GM18520 (cell line): Measurements from ENCODE around the gene NAALADL1.
A peak's percentile ranks its signal among the peaks of the same experiment; 100 is the strongest.
"Not testable (repeated sequence)": the region's sequence is repeated elsewhere in the genome, so short reads cannot be mapped to it uniquely, and the experiment has no call there.

ENCODE experiments used
- ATAC-seq: cut with Tn5 transposase; IDR thresholded peaks from one replicate; pipeline ENCODE4 v1.9.1; 2021; ENCODE audit not compliant: unreplicated experiment

Gene NAALADL1

DNA sequence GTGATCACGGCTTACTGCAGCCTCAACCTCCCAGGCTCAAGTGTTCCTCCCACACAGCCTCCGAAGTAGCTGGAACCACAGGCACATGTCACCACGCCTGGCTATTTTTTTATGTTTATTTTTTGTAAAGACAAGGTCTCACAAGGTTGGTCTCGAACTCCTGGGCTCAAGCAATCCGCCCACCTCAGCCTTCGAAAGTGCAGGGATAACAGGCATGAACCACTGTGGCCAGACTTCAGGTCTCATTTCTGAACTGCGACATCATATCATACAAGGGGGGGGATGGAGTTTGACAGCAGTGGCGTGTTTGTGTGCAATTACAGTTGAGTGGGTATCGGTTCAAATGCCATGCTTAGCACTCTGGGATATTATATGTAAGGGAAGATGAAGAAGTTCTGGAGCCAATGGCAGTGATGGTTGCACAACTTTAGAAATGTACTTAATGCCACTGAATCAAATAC, 6.9 kb downstream of the NAALADL1 start:
- no peak for ATAC-seq

DNA sequence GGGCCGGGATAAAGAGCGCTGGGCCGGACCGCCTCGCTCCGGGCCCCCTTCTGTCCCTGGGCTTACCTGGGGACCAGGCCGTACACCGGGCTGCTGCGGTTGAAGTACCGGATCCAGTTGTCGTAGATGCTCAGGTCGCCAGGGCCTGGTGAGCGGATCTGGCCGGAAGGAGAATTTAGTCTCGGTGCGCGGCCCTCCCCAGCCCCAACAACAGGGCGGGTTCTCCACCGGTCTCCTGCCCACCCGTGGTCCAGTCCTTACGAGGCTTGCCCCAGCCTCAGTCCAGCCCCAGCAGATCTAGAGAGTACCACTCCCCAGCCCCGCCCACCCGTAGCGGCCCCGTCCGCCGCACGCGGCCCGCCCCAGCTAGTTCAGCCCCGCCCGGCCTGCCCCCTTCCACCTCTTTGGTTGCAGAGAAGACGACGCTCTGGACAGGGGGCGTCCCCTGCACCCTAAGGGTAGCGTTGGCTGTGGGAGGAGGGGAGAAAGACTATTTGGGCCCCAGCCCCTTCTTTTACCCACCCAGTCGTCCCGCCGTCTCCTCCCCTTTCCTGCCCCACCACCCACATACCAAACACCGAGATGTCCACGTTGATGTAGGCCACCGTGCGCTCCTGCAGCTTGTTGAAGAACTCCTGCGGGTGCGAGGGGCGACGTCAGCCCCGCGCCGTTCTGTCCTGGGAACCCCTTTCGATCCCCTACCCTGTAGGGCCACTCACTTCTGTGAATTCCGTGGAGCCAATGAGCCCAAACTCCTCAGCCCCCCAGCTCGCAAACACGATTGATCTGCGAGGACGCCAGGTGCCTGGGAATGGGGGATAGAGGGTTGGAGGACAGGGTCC, 10.6 kb downstream of the NAALADL1 start:
- no peak for ATAC-seq

DNA sequence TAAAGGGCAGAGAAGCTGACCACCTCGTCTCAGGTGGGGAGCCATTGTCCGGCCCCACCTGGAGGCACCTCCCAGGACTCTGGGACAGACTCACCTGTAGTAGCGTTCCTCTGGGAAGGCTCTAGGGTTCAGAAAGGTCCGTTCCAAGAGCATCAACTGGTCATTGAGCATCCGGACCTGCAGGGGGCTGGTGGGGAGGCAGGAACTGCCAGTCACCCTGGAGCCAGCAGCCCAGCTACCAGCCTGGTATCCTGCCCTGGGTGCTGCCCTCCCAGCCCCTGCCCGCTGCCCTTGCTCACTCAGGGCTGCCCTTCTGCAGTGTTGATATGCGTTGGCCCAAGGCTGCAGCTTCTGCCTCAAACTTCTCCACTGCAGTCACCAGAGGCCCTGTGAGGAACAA, 12.6 kb downstream of the NAALADL1 start:
- no peak for ATAC-seq

DNA sequence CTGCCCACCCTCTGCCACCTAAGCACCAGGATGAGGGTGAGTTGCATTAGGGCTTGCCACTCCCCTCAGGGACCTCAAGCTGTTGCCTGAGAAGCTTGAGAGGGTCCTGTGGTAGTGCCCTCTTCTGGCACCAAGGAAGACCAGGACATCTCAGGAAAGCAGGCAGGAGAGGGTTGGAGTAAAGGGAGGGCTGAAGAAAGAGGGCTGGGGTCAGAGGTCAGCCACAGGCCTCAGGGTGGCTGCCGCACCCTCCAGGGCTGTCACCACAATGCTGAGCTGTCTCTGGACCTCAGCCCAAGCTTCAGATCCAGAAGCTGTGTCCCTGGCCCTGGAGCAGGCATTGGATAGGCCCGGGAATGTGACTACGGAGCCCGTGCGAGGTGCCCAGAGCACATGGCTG, 13.3 kb downstream of the NAALADL1 start:
- ATAC-seq: no peak

DNA sequence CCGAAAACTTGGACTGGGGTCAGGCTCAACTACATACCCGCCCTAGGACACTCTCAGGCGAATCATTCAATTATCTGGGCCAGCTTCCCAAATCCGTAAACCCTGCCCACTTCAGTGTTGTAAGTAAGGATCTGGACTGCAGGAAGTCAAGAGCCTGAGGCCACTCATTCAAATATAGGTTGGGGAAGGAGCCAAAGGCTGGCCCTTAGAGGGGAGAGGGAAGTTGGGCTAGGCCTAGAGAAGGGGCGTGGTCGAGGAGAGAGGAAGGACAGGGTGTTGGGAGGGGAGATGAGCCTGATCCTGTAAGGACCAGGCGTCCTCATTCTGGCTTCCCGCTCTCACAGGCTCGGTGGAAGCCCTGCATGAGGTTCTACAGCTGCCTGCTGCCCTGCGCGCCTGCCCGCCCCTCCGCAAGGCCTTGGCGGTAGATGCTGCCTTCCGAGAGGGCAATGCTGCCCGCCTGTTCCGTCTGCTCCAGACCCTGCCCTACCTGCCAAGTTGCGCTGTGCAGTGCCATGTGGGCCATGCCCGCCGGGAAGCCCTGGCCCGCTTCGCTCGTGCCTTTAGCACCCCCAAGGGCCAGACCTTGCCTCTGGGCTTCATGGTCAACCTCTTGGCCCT, 14.4 kb downstream of the NAALADL1 start:
- ATAC-seq: no peak

DNA sequence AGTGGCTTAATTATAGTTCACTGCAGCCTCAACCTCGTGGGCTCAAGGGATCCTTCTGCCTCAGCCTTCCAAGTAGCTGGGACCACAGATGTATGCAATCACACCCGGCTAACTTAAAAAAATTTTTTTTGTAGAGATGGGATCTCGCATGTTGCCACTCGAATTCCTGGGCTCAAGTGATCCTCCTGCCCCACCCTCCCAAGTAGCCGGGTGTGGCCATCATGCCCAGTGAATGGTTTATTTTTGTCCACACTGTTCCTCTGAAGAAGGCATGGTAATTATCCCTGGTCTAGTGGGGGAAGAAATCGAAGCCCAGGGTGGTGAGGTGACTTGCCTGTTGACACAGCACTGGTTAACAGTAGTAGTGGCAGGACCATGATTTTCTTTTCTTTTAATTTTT, 15.5 kb downstream of the NAALADL1 start:
- ATAC-seq: no peak

DNA sequence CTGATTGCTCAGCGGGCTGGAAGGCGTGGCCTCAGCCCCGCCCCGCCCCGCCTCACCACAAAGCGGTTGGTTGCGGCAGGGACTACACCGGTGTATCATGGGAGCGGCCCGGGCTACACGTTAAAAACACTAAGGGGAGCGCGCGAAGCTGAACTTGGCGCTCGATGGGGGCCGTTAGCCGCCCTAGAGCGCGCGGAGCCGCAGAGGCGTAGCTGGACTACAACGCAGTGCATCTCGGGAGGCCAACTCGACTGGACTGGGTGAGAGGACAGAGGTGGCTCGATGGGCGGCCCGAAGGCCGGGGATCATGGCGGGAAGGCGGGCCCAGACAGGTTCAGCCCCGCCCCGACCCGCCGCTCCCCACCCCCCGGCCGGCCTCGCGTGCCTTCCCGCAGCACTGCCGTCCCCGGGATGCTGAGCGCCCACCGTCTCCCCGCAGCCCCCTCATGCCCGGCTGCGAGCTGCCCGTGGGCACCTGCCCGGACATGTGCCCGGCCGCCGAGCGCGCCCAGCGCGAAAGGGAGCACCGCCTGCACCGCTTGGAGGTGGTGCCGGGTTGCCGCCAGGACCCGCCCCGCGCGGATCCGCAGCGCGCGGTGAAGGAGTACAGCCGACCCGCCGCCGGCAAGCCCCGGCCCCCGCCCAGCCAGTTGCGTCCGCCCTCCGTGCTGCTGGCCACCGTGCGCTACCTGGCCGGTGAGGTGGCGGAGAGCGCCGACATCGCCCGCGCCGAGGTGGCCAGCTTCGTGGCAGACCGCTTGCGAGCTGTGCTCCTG, 17.3 kb downstream of the NAALADL1 start, which contains the start of gene SAC3D1:
SAC3D1 (plus strand) TSS at position 364 of the 776 bp plus-strand sequence; CDS start at position 447, 83 bp downstream.
- ATAC-seq: peak; percentile 80

DNA sequence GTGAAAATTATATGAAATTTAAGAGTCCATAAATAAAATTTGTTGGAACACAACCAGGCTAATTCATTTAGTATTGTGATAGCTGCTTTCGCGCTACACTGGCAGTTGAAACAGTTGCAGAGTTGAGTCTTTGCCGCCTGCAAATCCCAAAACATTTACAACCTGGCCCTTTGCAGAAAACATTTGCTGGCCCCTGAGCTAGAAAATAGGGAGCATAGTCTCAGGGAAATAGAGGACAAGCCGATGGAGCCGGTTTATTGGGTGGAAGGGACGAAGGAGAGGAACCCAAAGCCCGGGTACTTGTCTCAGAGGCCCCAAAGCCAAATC, 17.9 kb downstream of the NAALADL1 start:
- no peak for ATAC-seq

DNA sequence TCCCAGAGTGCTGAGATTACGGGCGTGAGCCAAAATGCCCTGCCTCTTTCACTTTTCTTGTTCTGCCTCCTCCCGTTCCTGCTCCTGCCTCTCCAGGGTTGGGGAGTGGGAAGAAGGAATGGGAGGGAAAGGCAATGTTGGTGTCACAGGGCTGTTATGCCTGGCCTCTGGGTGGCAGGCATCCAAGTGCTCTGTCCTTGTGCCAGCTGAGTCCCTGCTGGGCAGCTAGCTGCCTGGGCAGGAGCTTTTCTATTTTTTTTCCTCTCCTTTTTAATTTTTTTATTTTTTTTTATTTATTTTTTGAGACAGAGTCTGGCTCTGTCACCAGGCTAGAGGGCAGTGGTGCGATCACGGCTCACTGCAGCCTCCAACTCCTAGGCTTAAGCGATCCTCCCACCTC, 21.4 kb downstream of the NAALADL1 start:
- no peak for ATAC-seq

DNA sequence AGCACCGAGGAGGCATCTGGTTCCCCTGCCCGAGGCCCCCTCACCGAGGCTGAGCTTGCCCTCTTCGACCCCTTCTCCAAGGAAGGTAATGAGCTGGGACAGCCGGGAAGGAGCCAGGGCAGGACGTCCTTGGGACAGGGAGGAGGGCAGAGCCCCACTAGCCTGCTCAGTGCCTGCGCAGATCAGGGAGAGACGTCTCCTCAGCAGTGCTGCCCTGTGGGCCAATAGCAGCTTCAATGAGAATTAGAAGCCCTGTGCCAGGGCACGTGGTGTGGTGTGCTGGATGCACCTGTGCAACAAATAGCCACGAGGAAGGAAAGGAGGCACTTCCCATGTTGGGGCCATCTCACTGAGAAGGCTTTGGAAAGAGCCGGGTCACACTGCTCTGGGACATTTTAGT, 22.8 kb downstream of the NAALADL1 start:
- ATAC-seq: no peak

DNA sequence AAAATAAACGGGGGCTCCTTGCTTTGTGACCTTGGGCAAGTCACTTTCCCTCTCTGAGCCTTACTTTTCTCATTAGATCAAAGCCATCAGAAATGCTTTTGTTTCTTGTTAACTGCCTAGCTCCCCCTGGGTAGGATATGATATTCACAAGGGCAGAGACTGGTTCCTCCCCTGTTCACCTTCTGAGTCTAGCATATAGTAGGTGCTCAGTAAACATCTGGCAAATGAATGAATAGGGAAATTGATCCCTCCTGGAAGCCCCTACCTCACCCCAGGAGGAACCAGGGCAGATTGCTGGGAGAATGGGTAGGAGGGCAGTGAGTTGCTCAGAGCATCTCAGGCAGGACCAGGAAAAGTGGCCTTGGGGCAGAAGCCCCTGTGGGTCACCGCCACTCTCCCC, 23.9 kb downstream of the NAALADL1 start:
- no peak for ATAC-seq

DNA sequence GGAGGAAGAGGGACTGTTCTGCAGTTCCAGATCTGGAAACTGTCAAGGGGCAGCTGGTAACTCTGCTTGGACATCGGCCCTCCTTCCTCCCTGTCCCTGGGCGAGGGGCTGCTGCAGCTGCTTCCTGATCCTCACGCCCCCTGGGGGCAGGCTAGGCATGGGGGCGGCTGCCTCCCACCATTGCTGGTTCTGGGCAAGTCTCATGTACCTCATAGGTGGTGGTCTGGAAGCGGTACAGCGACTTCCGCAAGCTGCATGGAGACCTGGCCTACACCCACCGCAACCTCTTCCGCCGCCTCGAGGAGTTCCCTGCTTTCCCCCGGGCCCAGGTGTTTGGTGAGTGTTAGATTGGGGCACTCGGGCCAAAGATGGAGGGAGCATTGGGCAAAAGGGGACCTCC, 26.1 kb downstream of the NAALADL1 start:
- no peak for ATAC-seq

DNA sequence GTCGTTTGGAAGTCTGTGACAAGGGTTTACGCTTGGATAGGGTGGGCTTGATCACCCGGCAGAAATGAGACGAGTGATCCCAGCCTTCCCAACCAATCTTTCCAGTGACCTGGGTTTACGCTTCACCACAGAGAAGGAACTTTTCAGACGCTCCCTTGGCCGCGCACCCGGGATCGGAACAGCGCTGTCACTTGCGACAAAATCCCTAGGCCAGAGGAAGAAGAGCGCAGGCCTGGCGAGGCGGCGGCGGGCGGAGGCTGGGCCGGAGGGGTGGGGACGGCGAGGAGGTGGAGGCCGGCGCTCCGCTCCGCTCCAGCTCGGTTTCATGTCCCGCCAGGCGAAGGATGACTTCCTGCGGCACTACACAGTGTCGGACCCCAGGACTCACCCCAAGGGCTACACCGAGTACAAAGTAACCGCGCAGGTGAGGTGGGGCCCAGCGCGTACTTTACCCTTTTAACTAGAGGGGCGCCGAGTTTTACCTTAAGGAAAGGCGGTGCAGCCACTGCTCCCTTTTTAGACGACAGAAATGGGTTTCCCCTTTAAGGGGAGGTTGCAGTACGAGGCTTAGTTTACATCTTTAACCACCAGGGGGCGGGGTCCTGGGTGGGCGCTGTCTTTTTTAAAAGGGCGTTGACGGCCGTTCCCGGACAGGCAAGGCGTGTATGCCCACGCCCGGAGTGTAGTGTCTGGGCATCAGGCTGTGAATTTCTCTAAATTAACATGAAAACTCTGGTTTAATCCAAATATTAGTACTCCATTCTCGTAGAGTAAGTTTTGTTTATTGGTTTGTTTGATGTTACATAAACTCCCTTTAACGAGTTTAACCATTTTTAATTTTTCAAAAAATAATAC, 30.9 kb downstream of the NAALADL1 start, which contains the start of gene SNX15:
SNX15 (plus strand) TSS at position 227 of the 855 bp plus-strand sequence; CDS start at position 326, 99 bp downstream.
- ATAC-seq: peak; percentile 79

DNA sequence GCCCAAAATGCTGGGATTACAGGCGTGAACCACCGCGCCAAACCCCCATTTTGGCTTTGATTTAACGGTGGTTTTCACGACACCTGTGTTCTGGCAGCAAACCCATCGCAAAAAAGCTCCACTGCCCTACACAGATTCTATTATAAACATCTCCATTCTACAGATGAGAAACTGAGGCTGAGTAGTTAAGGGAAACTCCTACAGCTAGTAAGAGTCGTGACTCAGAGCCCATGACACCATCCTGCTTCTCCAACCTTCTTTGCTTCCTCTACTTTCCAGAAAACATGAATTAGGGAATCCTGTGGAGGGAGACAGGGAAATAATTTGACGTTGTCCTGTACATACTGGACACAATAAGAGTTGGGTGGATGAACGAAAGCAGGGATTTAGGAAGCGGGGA, 31.5 kb downstream of the NAALADL1 start:
- no peak for ATAC-seq

DNA sequence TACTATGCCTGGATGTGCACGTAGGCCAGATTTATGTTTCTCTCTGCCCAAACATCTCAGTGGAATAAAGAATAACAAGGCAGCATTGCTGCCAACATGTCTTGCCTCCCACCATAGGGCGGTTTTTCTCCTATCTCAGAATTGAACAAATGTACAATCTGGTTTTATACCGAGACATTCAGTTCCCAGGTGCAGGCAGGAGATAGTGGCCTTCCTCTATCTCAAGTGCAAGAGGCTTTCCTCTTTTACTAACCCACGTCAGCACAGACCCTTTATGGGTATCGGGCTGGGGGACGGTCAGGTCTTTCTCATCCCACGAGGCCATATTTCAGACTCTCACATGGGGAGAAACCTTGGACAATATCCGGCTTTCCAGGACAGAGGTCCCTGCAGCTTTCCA, 34.9 kb downstream of the NAALADL1 start:
- ATAC-seq: not testable (repeated sequence)

DNA sequence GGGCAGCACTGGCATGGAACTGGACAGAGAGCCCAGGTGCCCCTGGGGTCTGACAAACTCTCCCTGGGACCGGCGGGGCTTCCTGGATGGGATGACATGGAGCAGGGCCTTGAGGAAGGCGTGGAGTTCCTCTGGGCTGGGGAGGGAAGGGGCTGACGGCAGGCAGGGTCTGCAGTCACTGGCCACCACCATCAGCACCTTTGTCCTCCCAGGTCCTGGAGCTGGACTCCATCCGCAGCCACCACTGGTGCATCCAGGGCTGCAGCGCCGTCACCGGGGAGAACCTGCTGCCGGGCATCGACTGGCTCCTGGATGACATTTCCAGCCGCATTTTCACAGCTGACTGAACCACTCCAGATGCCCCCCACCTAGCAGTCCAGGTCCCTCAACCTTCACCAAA, 36.8 kb downstream of the NAALADL1 start:
- no peak for ATAC-seq

DNA sequence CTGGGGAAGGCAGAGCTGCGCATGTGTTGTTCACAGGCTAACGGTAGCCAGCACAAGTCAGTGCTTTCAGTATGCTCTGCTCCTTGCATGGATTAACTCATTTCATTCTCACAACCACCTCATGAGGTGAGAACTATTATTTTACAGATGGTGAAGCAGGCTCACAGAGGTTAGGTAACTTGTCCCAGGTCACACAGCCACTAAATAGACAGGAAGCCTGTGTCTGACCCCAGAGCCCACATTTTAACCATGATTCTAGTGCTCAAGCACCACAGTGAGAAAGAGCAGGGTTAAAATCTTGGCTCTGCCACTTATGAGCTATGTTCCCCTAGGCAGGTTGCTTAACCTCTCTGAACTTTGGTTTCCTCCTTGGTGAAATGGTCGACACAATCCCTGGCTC, 37.4 kb downstream of the NAALADL1 start:
- no peak for ATAC-seq

DNA sequence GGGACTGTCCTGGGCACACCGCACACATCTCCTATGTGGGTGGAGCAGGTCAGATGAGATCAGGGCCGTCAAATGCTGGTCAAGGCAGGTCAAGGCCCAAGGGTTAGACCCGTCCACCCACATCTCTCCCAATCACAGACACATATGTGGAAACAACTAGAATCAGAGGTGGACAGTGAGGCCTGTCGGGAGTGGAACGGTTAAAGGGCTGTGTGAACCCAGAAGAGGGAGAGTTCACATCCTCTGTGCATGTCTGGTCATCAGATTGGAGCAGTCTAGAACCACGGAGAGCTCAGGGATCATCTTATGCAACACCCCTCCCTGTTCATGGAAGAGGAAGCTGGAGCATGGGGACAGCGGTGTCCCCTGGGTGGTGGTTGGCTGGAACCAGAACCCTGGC, 38.5 kb downstream of the NAALADL1 start:
- ATAC-seq: no peak

DNA sequence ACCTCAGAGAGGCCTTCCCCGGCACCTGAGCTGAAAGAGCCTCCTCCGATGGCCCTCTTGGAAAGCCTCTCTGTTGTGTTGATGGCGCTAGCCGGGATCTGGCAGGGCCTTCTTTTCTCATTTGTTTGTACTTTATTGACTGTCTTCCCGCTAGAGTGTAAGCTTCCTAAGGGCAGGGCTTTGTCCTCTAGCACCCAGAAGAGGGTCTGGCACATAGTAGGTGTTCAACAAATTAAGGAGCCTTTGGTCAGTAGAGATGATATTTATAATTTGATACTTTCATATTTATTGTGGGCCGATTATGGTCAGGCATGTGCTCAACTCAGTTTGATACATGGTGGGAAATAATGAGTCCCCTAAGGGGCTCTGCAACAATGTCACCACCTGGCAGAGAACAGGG, 40.4 kb downstream of the NAALADL1 start:
- no peak for ATAC-seq

DNA sequence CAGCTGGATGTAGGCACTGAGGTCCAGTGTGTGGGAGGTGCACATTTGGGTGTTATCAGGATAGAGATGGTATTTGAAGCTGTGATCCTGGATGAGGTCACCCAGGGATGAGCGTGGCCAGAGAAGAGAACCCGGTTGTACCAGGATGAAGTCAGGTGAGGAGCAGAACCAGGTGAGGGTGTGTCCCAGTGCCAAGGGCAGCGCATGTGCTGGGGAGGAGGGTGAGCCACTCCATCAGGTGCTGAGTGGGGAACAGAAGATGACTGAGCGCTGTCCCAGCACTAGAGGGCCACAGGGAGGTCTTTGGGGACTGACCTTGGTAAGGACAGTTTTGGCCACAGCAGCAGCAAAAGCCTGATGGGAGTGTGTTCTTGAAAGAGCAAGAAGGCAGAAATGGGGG, 41.6 kb downstream of the NAALADL1 start:
- no peak for ATAC-seq

DNA sequence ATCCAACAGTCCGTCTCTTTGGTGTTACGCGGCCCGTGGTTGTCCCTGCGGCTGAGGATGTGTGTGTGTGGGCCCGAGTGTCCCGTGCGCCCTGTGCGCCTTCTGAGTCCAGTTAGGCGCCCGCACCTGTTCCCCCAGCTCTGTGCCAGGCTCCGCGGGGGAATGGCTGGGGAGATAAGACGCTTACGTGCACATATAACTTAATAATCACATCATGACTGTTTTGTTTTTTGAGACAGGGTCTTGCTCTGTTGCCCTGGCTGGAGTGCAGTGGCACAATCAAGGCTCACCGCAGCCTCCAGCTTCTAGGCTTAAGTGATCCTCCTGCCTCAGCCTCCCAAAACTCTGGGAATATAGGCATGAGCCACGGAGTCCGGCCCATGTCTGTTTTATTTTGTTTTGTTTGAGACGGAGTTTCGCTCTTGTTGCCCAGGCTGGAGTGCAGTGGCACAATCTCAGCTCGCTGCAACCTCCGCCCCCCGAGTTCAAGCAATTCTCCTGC, 43.6 kb downstream of the NAALADL1 start:
- no peak for ATAC-seq
